Neural progenitor cell (in vitro differentiated cells): Measurements from ENCODE around the gene GPBP1. TPM values are rescaled to one million over a fixed set of nuclear protein-coding genes. Genes with fewer than 3 reads are reported as not detected.

Experiments used
- DNase-seq: peaks from one replicate; pipeline ENCODE4 v3.0.0-alpha.2; 2016; ENCODE audit warnings: low spot score
- H2AFZ ChIP-seq: fragments of 200-600 bp; sonication (generic); replicated peaks from 2 replicates; pipeline ENCODE4 v1.6.1; 2016; ENCODE audit warnings: antibody characterized with exemption
- H3F3A ChIP-seq: fragments of 200-600 bp; sonication (generic); 2 replicates; pipeline ENCODE4 v1.6.1; 2016; ENCODE audit warnings: antibody characterized with exemption, low read depth
- H3K27ac ChIP-seq: fragments of 200-600 bp; sonication (generic); 2 replicates; pipeline ENCODE4 v1.5.1; 2016; ENCODE audit warnings: mild to moderate bottlenecking
- H3K27me3 ChIP-seq: fragments of 200-600 bp; sonication (generic); 2 replicates; pipeline ENCODE4 v1.6.1; 2016; ENCODE audit warnings: mild to moderate bottlenecking, moderate library complexity
- H3K36me3 ChIP-seq: fragments of 200-600 bp; sonication (generic); 2 replicates; pipeline ENCODE4 v1.5.1; 2016
- H3K4me1 ChIP-seq: fragments of 200-600 bp; sonication (generic); 2 replicates; pipeline ENCODE4 v1.6.1; 2016; ENCODE audit warnings: mixed run types
- H3K4me2 ChIP-seq: fragments of 200-600 bp; sonication (generic); 2 replicates; pipeline ENCODE4 v1.6.1; 2016
- H3K4me3 ChIP-seq: fragments of 200-600 bp; sonication (generic); 2 replicates; pipeline ENCODE4 v1.5.1; 2016
- H3K79me2 ChIP-seq: fragments of 200-600 bp; sonication (generic); 2 replicates; pipeline ENCODE4 v1.6.1; 2016; ENCODE audit warnings: low read depth
- H3K9ac ChIP-seq: fragments of 200-600 bp; sonication (generic); 2 replicates; pipeline ENCODE4 v1.6.1; 2016
- H3K9me3 ChIP-seq: fragments of 200-600 bp; sonication (generic); 2 replicates; pipeline ENCODE4 v1.5.1; 2016; ENCODE audit warnings: low read depth
- H4K20me1 ChIP-seq: fragments of 200-600 bp; sonication (generic); 2 replicates; pipeline ENCODE4 v1.6.1; 2016; ENCODE audit warnings: low read depth
- H3K27ac Mint-ChIP-seq: 3 replicates; pipeline ENCODE4 v1.8.0; 2021; ENCODE audit warnings: mixed read lengths
- H3K27me3 Mint-ChIP-seq: 2 replicates; pipeline ENCODE4 v1.8.0; 2022; ENCODE audit warnings: low read depth, mild to moderate bottlenecking, inconsistent platforms, moderate library complexity, mixed read lengths; ENCODE audit not compliant: insufficient read depth
- H3K36me3 Mint-ChIP-seq: 3 replicates; pipeline ENCODE4 v1.8.0; 2021; ENCODE audit warnings: mixed read lengths
- H3K4me1 Mint-ChIP-seq: 3 replicates; pipeline ENCODE4 v1.8.0; 2021; ENCODE audit warnings: mixed read lengths
- H3K4me3 Mint-ChIP-seq: 3 replicates; pipeline ENCODE4 v1.8.0; 2021; ENCODE audit warnings: mild to moderate bottlenecking, moderate library complexity, mixed read lengths
- H3K9me3 Mint-ChIP-seq: 3 replicates; pipeline ENCODE4 v1.8.0; 2020; ENCODE audit warnings: mixed read lengths
- CTCF ChIP-seq: fragments of 200-600 bp; sonication (generic); IDR thresholded peaks from 2 replicates; pipeline ENCODE4 v1.5.1; 2017; ENCODE audit warnings: antibody characterized with exemption, mild to moderate bottlenecking
- EZH2 ChIP-seq: fragments of 200-600 bp; sonication (generic); IDR thresholded peaks from 2 replicates; pipeline ENCODE4 v1.6.1; 2017; ENCODE audit warnings: antibody characterized with exemption, mild to moderate bottlenecking, moderate library complexity
- EZH2phosphoT487 ChIP-seq: fragments of 200-600 bp; sonication (generic); IDR thresholded peaks from 2 replicates; pipeline ENCODE4 v1.6.1; 2017; ENCODE audit warnings: antibody characterized with exemption
- total RNA-seq: library from RNA; depleted of rRNA; stranded (reverse); fragments of >200 nt; gene quantifications from 2 replicates; pipeline ENCODE4 v1.2.3, GENCODE V29; 2015; ENCODE audit warnings: low replicate concordance

Gene GPBP1
- total RNA-seq, 1 donor from 2014 or later: 321 TPM

GRCh38 chr5:57231607-57232006 lies 57.7 kb downstream of the GPBP1 start:
- TF ChIP-seq CTCF (no peak), EZH2phosphoT487 (no peak), EZH2 (no peak)
- H3K9ac ChIP-seq: no peak overlapping the region
- H3K4me1 ChIP-seq: no peaks in the 10 kb centered on the region
- no peak overlapping the region for H3K27ac ChIP-seq
- H3K9me3 ChIP-seq: no peaks in the 10 kb centered on the region
- DNase-seq: no peak
- H3K36me3 ChIP-seq: peaks cover 16% of the 10 kb centered on the region
- no peaks in the 10 kb centered on the region for H3K27me3 Mint-ChIP-seq
- no peak overlapping the region for H3K4me2 ChIP-seq
- no peak overlapping the region for H3K27ac Mint-ChIP-seq
- no peaks in the 10 kb centered on the region for H3F3A ChIP-seq
- no peaks in the 10 kb centered on the region for H3K4me1 Mint-ChIP-seq
- no peaks in the 10 kb centered on the region for H3K27me3 ChIP-seq
- H3K79me2 ChIP-seq: peaks cover 97% of the 10 kb centered on the region
- no peak overlapping the region for H3K4me3 ChIP-seq
- H3K4me3 Mint-ChIP-seq: no peak overlapping the region
- H4K20me1 ChIP-seq: peaks cover 60% of the 10 kb centered on the region
- peaks cover 50% of the 10 kb centered on the region for H3K36me3 Mint-ChIP-seq
- no peak overlapping the region for H2AFZ ChIP-seq
- H3K9me3 Mint-ChIP-seq: peaks cover 4% of the 10 kb centered on the region

GRCh38 chr5:57232293-57233033 lies 58.6 kb downstream of the GPBP1 start:
- Mint-ChIP-seq H3K27me3 (no peaks in the 10 kb centered on the region), H3K9me3 (peaks cover 4% of the 10 kb centered on the region), H3K4me3 (no peak overlapping the region), H3K36me3 (peaks cover 57% of the 10 kb centered on the region), H3K27ac (no peak overlapping the region), H3K4me1 (no peaks in the 10 kb centered on the region)
- Histone ChIP-seq H3K27me3 (no peaks in the 10 kb centered on the region), H3K4me1 (no peaks in the 10 kb centered on the region), H3K36me3 (peaks cover 21% of the 10 kb centered on the region), H3K4me2 (no peak overlapping the region), H3K9me3 (no peaks in the 10 kb centered on the region), H3K27ac (no peak overlapping the region), H4K20me1 (peaks cover 52% of the 10 kb centered on the region), H3K79me2 (peaks cover 97% of the 10 kb centered on the region), H3F3A (no peaks in the 10 kb centered on the region), H3K4me3 (no peak overlapping the region), H3K9ac (no peak overlapping the region), H2AFZ (no peak overlapping the region)
- no peak for DNase-seq
- no peak for TF ChIP-seq EZH2phosphoT487
- TF ChIP-seq EZH2: no peak
- no peak for TF ChIP-seq CTCF

GRCh38 chr5:57243286-57244137 lies 69.7 kb downstream of the GPBP1 start:
- peaks cover 2% of the 10 kb centered on the region for H4K20me1 ChIP-seq
- H3K36me3 ChIP-seq: peaks cover 26% of the 10 kb centered on the region
- no peak overlapping the region for H3K9ac ChIP-seq
- H3K79me2 ChIP-seq: peaks cover 60% of the 10 kb centered on the region
- peaks cover 40% of the 10 kb centered on the region for H3K36me3 Mint-ChIP-seq
- no peaks in the 10 kb centered on the region for H3K9me3 ChIP-seq
- no peaks in the 10 kb centered on the region for H3K27me3 Mint-ChIP-seq
- H3K4me3 Mint-ChIP-seq: no peak overlapping the region
- H3K27ac ChIP-seq: no peak overlapping the region
- H3F3A ChIP-seq: peaks cover 12% of the 10 kb centered on the region
- no peaks in the 10 kb centered on the region for H3K4me1 ChIP-seq
- no peak overlapping the region for H3K4me3 ChIP-seq
- DNase-seq: no peak
- no peak overlapping the region for H2AFZ ChIP-seq
- H3K4me2 ChIP-seq: no peak overlapping the region
- no peak overlapping the region for H3K27ac Mint-ChIP-seq
- H3K27me3 ChIP-seq: no peaks in the 10 kb centered on the region
- H3K4me1 Mint-ChIP-seq: no peaks in the 10 kb centered on the region
- no peaks in the 10 kb centered on the region for H3K9me3 Mint-ChIP-seq
- TF ChIP-seq EZH2phosphoT487 (no peak), EZH2 (no peak)
